Measurements from ENCODE around the gene SYNGR3.
A peak's percentile ranks its signal among the peaks of the same experiment; 100 is the strongest.

SYNGR3 gene

GRCh38 chr16:1976951-1977874 lies 12.6 kb upstream of the SYNGR3 start:
- DNase-seq (ENCODE audit: low read depth in 2 of 2): no peak

- DNase-seq (ENCODE audit: low read depth in 2 of 2): no peak
Measured at GRCh38 chr16:1977875-1978268, 11.9 kb upstream of the SYNGR3 start.

- no peak for DNase-seq (ENCODE audit: low read depth in 2 of 2)
Measured at GRCh38 chr16:1978476-1979120, 11.2 kb upstream of the SYNGR3 start.

GRCh38 chr16:1979271-1980029 lies 10.3 kb upstream of the SYNGR3 start:
- no peak for DNase-seq (ENCODE audit: low read depth in 2 of 2)

GRCh38 chr16:1980030-1980769 lies 9.6 kb upstream of the SYNGR3 start:
- DNase-seq (ENCODE audit: low read depth in 2 of 2): no peak

GRCh38 chr16:1980770-1981087 lies 9.0 kb upstream of the SYNGR3 start:
- no peak for DNase-seq (ENCODE audit: low read depth in 2 of 2)

- DNase-seq (ENCODE audit: low read depth in 2 of 2): no peak
Measured at GRCh38 chr16:1981398-1981836, 8.4 kb upstream of the SYNGR3 start, which contains the start of gene NOXO1. NOXO1 (minus strand) TSS chr16:1981469; CDS start chr16:1981179, 290 bp downstream.

- no peak for DNase-seq (ENCODE audit: low read depth in 2 of 2)
Measured at GRCh38 chr16:1982013-1982433, 7.7 kb upstream of the SYNGR3 start.

GRCh38 chr16:1982991-1983543 lies 6.7 kb upstream of the SYNGR3 start:
- DNase-seq (ENCODE audit: low read depth in 2 of 2): no peak

- DNase-seq (ENCODE audit: low read depth in 2 of 2): peak in 1 of 2 donors; percentile 74
Measured at GRCh38 chr16:1983544-1984346, 6.0 kb upstream of the SYNGR3 start, which contains the start of gene GFER. GFER (plus strand) TSS chr16:1984193; CDS start chr16:1984219, 26 bp downstream.

- DNase-seq (ENCODE audit: low read depth in 2 of 2): no peak
Measured at GRCh38 chr16:1984347-1985225, 5.2 kb upstream of the SYNGR3 start.

- DNase-seq (ENCODE audit: low read depth in 2 of 2): no peak
Measured at GRCh38 chr16:1985466-1986150, 4.2 kb upstream of the SYNGR3 start.

- no peak for DNase-seq (ENCODE audit: low read depth in 2 of 2)
Measured at GRCh38 chr16:1987198-1987597, 2.6 kb upstream of the SYNGR3 start.

- no peak for DNase-seq (ENCODE audit: low read depth in 2 of 2)
Measured at GRCh38 chr16:1990101-1990350, 256 bp downstream of the SYNGR3 start.

- DNase-seq (ENCODE audit: low read depth in 2 of 2): no peak
Measured at GRCh38 chr16:1990351-1991134, 773 bp downstream of the SYNGR3 start.

- DNase-seq (ENCODE audit: low read depth in 2 of 2): no peak
Measured at GRCh38 chr16:1991135-1991551, 1.4 kb downstream of the SYNGR3 start.

GRCh38 chr16:1991588-1991947 lies 1.8 kb downstream of the SYNGR3 start:
- DNase-seq (ENCODE audit: low read depth in 2 of 2): no peak

Measured in activated CD4-positive, alpha-beta T cell treated with anti-CD3 and anti-CD28 coated beads for 24 hours (primary cell).